ENCODE results near the gene YAE1. TPM values are rescaled to one million over a fixed set of nuclear protein-coding genes. Genes with fewer than 3 reads are reported as not detected.

YAE1 gene
- total RNA-seq, 3 donors from 2014 or later, result 14.4 to 34.7 (median 24.6) TPM

- H3K4me1 ChIP-seq, result no peaks in the 10 kb centered on the region
- H3K36me3 ChIP-seq, result no peaks in the 10 kb centered on the region
- H3K9me3 ChIP-seq, result peaks cover 0 to 2% of the 10 kb centered on the region in 2 donors
- H3K27ac ChIP-seq, result no peak overlapping the region
- H3K27me3 ChIP-seq, result no peaks in the 10 kb centered on the region
- DNase-seq (ENCODE audit: low spot score in 2 of 2), result no peak
- no peak overlapping the region for H3K4me3 ChIP-seq
- no peak for TF ChIP-seq CTCF (IDR thresholded peaks at IDR 0.05)
- TF ChIP-seq POLR2A (IDR thresholded peaks at IDR 0.05), result no peak
- no peak for TF ChIP-seq POLR2AphosphoS5 (IDR thresholded peaks at IDR 0.05)
- intact Hi-C loops (cut with DNase I; ENCODE audit: low total_unique reads), result no loop called here
Observed at GRCh38 chr7:39553436-39553835, 12.8 kb upstream of the YAE1 start.

- Histone ChIP-seq H3K4me1 (no peaks in the 10 kb centered on the region), H3K36me3 (no peaks in the 10 kb centered on the region), H3K27ac (no peak overlapping the region), H3K9me3 (no peaks in the 10 kb centered on the region), H3K27me3 (no peaks in the 10 kb centered on the region), H3K4me3 (no peak overlapping the region)
- TF ChIP-seq POLR2A (IDR thresholded peaks at IDR 0.05) (no peak), CTCF (IDR thresholded peaks at IDR 0.05) (no peak), POLR2AphosphoS5 (IDR thresholded peaks at IDR 0.05) (no peak)
- intact Hi-C loops (cut with DNase I; ENCODE audit: low total_unique reads), result no loop called here
- no peak for DNase-seq (ENCODE audit: low spot score in 2 of 2)
Observed at GRCh38 chr7:39554583-39555165, 11.5 kb upstream of the YAE1 start.

- Histone ChIP-seq H3K4me1 (no peaks in the 10 kb centered on the region), H3K27me3 (no peaks in the 10 kb centered on the region), H3K27ac (no peak overlapping the region), H3K4me3 (no peak overlapping the region), H3K36me3 (no peaks in the 10 kb centered on the region), H3K9me3 (no peaks in the 10 kb centered on the region)
- no peak for TF ChIP-seq POLR2AphosphoS5 (IDR thresholded peaks at IDR 0.05)
- TF ChIP-seq CTCF (IDR thresholded peaks at IDR 0.05), result no peak
- TF ChIP-seq POLR2A (IDR thresholded peaks at IDR 0.05), result no peak
- no peak for DNase-seq (ENCODE audit: low spot score in 2 of 2)
- intact Hi-C loops (cut with DNase I; ENCODE audit: low total_unique reads), result no loop called here
Observed at GRCh38 chr7:39557222-39557621, 9.0 kb upstream of the YAE1 start.

- intact Hi-C loops (cut with DNase I; ENCODE audit: low total_unique reads), result no loop called here
- H3K36me3 ChIP-seq, result no peaks in the 10 kb centered on the region
Observed at GRCh38 chr7:39557911-39558310, 8.3 kb upstream of the YAE1 start.

GRCh38 chr7:39560408-39560807, 5.8 kb upstream of the YAE1 start:
- Histone ChIP-seq H3K27me3 (no peaks in the 10 kb centered on the region), H3K4me3 (no peak overlapping the region), H3K27ac (no peak overlapping the region), H3K36me3 (no peaks in the 10 kb centered on the region), H3K9me3 (no peaks in the 10 kb centered on the region), H3K4me1 (no peaks in the 10 kb centered on the region)
- TF ChIP-seq POLR2A (IDR thresholded peaks at IDR 0.05), result no peak
- TF ChIP-seq POLR2AphosphoS5 (IDR thresholded peaks at IDR 0.05), result no peak
- no peak for TF ChIP-seq CTCF (IDR thresholded peaks at IDR 0.05)
- intact Hi-C loops (cut with DNase I; ENCODE audit: low total_unique reads), result no loop called here
- DNase-seq (ENCODE audit: low spot score in 2 of 2), result no peak

More at GRCh38 chr7:39557911-39558310, 8.3 kb upstream of the YAE1 start:
- no peaks in the 10 kb centered on the region for H3K4me1 ChIP-seq
- H3K9me3 ChIP-seq, result no peaks in the 10 kb centered on the region
- no peak overlapping the region for H3K4me3 ChIP-seq
- H3K27ac ChIP-seq, result no peak overlapping the region
- no peak for DNase-seq (ENCODE audit: low spot score in 2 of 2)
- no peaks in the 10 kb centered on the region for H3K27me3 ChIP-seq
- no peak for TF ChIP-seq POLR2A (IDR thresholded peaks at IDR 0.05)
- TF ChIP-seq CTCF (IDR thresholded peaks at IDR 0.05), result no peak
- TF ChIP-seq POLR2AphosphoS5 (IDR thresholded peaks at IDR 0.05), result no peak

Measured in breast epithelium (tissue), 4 donors.